Stimulated activated naive CD4-positive, alpha-beta T cell (primary cell): ENCODE data around the gene ZNF653.

ENCODE experiments used
- DNase-seq, 6 experiments: peaks; one replicate each; lab custom pipeline; 2025; lab: John Stamatoyannopoulos, UW

The ZNF653 gene

GRCh38 chr19:11505504-11506100 is at the start of gene ZNF653:
Gene ZNF653 (minus strand): TSS chr19:11505839. CDS start chr19:11505786, 53 bp downstream.
- DNase-seq = peak; percentile 90 to 96 (median 94)

GRCh38 chr19:11555246-11555645 is 49.6 kb upstream of the ZNF653 start:
- DNase-seq = no peak

DNA sequence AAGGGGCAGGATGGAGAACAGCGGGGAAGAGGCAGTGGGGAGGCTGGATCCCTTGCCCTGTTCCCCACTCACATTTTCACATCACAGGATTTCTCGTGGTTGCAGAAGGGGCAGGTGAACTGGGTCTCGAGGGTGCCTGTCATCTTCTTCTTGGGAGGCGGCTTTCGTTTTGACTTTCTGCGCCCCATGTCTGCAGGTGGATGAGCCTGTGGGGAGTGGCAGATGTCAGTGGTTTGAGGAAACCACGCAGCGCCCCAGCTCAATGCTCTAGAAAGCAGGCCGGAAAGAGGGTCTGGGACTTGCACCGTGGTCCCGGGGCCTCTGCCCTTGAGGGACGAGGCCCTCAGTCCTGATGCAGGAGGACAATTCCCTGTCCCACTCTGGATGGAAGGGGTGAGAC is 48.5 kb upstream of the ZNF653 start:
- no peak for DNase-seq

DNA sequence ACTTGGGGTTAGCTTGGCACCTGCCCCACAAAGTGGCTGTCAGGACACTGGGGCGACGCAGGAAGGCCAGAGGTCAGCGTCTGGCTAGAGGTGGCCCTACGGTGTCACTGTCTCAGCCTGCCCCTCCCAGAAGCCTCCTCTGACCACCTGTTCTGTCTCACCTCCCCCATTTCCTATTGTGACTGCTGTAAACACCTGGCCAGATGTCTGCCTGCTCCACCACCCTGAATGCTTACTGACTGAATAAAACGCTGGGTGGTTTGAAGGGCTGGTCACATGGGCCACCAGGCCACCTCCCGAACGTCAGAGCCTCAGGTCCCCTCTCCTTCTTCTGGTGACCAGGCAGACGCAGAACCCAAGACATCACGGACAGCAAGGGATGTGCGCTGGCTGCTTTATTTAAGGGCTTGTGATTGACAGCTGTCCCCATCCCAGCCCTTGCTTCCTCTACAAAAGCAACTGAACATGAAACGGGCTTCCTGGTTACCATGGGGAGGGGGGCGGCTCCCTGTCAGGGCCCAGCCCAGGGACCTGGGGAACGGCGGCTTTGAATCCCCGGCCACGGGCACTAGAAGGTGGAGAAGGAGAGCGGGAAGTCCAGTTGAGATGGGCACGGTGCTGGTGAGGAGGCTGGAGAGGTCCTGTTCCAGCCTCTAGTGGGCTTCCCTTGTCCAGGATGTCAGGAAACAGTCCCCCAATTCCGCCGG is 47.2 kb upstream of the ZNF653 start:
- DNase-seq = no peak

- DNase-seq = no peak
These were observed 46.1 kb upstream of the ZNF653 start for GRCh38 chr19:11551603-11552235.

- no peak for DNase-seq
These were observed 44.6 kb upstream of the ZNF653 start for GRCh38 chr19:11550265-11550664.

DNA sequence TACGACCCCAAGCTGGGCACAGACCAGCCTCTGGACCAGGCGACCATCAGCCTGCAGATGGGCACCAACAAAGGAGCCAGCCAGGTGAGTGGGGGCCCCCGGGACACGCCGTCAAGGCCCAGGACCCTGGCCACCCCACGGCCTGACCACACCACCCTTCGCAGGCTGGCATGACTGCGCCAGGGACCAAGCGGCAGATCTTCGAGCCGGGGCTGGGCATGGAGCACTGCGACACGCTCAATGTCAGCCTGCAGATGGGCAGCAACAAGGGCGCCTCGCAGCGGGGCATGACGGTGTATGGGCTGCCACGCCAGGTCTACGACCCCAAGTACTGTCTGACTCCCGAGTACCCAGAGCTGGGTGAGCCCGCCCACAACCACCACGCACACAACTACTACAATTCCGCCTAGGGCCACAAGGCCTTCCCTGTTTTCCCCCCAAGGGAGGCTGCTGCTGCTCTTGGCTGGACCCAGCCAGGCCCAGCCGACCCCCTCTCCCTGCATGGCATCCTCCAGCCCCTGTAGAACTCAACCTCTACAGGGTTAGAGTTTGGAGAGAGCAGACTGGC is 43.8 kb upstream of the ZNF653 start:
- no peak for DNase-seq

GRCh38 chr19:11547929-11548700 is 42.5 kb upstream of the ZNF653 start:
- no peak for DNase-seq

DNA sequence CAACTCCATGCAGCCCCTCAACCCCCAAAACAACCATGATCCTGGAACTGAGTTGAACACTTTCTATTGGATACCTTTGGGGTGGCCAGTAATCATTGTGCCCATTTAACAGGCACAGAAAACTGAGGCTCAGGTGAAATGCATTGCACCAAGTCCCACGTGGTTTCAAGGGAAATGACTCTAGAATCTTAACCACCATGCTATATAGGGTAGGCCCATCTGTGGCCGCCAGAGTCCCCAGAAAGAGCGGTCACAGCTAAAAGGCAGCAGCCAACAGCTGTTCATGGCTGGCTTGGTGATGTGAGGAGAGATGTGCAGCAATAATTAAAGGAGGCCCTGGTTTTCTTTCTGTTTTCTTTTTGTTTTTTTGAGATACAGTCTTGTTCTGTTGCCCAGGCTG is 35.6 kb upstream of the ZNF653 start:
- no peak for DNase-seq

DNA sequence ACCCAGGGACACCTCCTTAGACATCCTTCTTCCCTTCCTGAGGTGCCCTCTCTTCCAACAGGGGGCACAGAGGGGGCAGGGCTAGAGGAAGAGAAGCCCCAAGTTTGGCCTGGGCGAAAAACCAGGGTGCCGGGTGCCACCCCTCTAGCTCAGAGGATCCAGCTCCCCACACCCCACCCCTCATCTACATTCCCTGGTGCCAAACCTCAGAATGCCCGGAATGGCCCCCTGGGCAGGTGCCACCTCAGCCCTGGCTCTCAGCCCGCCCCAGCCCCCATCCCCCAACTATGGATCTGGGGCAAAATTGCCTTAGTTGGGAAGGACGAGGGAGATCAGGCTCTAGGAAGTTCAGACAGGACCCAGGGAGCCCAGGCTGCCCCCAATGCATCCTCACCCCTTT is 35.0 kb upstream of the ZNF653 start:
- DNase-seq = no peak

GRCh38 chr19:11539495-11540365 is 34.1 kb upstream of the ZNF653 start:
- DNase-seq = no peak

GRCh38 chr19:11538232-11539036 is 32.8 kb upstream of the ZNF653 start, which contains the start of gene CNN1:
Gene CNN1 (plus strand): TSS chr19:11538851. CDS start chr19:11538928, 77 bp downstream.
- DNase-seq = no peak

GRCh38 chr19:11535792-11536595 is 30.4 kb upstream of the ZNF653 start:
- DNase-seq = peak; percentile 25 to 75 (median 68)

DNA sequence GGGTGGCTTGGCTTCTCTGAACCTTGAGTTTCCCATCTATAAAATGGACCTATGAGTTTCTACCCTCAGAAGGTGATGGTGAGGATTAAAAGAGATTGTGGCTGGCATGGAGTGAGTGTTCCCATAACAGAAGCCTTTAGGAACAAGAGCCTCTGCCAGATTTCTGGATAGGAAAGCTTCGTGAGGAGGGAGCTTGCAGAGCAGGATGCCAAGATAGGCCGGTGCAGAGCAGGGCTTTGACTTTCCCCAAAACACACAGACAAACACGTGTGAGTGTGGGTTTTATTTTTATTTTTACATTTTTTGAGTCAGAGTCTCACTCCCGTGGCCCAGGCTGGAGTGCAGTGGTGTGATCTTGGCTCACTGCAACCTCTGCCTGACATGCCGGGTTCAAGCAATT is 29.3 kb upstream of the ZNF653 start:
- DNase-seq = no peak

DNA sequence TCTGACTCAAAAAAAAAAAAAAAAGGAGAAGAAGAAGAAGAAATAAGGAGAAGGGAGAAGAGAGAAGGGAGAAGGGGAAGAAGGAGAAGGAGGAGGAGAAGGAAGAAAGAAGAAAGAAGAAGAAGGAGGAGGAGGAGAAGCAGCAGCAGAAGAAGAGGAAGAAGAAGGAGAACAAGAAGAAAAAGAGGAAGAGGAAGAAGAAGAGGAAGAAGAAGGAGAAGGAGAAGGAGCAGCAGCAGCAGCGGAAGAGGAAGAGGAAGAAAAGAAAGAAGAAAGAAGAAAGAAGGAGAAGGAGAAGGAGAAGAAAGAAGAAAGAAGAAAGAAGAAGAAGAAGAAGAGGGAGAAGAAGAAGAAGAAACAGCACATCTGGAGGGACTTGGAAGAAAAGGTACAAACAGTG is 28.9 kb upstream of the ZNF653 start:
- DNase-seq = no peak

- DNase-seq = peak in 2 of 6 experiments; percentile 9 to 32
These were observed 24.8 kb upstream of the ZNF653 start for GRCh38 chr19:11530432-11530831.

DNA sequence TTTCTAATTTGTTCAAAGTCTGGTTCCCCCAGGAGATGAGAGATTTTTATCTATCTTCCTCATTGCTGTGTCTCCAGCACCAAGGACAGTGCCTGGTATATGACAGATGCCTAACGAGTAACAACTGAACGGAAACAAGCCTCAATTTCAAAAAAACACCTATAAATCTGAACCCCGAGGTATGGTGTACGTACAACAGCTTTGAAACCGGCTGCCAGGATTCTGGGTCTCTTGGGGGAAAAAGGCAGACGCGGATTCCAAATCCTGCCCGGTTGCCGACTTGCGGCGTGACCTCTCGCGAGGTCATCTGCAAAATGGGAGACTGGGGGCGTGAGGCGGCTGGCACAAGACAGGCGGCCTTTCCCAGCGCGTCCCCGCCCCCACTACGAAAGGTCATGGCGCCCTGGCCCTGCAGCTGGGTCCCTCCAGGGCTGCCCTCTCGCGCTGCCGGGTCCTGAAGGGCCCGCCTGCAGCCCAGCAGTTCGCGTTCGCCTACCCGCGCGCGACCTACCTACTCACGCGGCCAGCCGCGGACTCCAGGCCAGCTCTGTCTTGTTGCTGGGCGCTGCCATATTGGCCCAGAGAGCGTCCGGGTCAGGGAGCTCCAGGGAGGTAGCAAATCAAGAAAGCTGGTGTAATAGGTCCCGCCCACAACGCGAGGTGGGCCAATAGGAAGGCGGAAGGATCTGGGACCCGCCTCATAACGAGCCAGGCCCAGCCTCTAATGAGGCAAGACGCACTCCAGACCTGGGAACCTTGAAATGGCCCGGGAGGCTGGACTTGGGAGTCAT is 23.1 kb upstream of the ZNF653 start, which contains the start of gene ECSIT:
ECSIT (minus strand) TSS at position 584 of the 791 bp plus-strand sequence. CDS start 9,964 bp downstream, outside the sequence.
- DNase-seq = peak; percentile 78 to 91 (median 88)

DNA sequence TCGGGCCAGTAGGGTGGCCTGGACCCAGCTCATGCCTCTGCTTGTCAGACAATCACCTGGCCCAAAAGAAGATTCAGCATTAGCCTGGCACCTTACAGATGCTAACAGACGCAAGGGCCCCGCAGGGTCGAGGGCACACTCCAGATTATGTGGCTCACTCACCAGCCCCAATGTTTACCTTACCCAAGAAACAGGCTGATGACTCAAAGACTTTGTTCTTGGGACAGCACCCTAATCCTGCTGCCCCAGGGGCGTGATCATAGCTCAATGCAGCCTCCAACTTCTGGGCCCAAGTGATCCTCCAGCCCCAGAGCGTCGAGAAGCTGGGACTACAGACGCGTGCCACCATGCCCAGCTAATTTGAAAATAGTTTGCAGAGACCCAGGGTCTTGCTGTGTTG is 13.5 kb upstream of the ZNF653 start:
- no peak for DNase-seq
